GM23248 (cell line): ENCODE results near the gene SLC25A21. TPM values are rescaled to one million over a fixed set of nuclear protein-coding genes. Genes with fewer than 3 reads are reported as not detected.

ENCODE experiments used
- DNase-seq: peaks from one replicate; pipeline ENCODE4 v3.0.0-alpha.2; 2015
- H2AFZ ChIP-seq: fragments of 200-600 bp; sonication (generic); 2 replicates; pipeline ENCODE4 v1.6.1; 2016; ENCODE audit warnings: antibody characterized with exemption
- H3F3A ChIP-seq: fragments of 200-600 bp; sonication (generic); 2 replicates; pipeline ENCODE4 v1.6.1; 2016; ENCODE audit warnings: mild to moderate bottlenecking, antibody characterized with exemption, mixed run types; ENCODE audit not compliant: insufficient read depth
- H3K27ac ChIP-seq: fragments of 200-600 bp; sonication (generic); 2 replicates; pipeline ENCODE4 v1.5.1; 2016; ENCODE audit warnings: mild to moderate bottlenecking
- H3K27me3 ChIP-seq: fragments of 200-600 bp; sonication (generic); replicated peaks from 2 replicates; pipeline ENCODE4 v1.6.1; 2016; ENCODE audit warnings: mild to moderate bottlenecking; ENCODE audit not compliant: insufficient read depth
- H3K36me3 ChIP-seq: fragments of 200-600 bp; sonication (generic); 2 replicates; pipeline ENCODE4 v1.6.1; 2016; ENCODE audit warnings: low read depth, mild to moderate bottlenecking
- H3K4me1 ChIP-seq: fragments of 200-600 bp; sonication (generic); 2 replicates; pipeline ENCODE4 v1.6.1; 2016; ENCODE audit warnings: mild to moderate bottlenecking; ENCODE audit not compliant: insufficient read depth
- H3K4me2 ChIP-seq: fragments of 200-600 bp; sonication (generic); one replicate; pipeline ENCODE4 v1.6.1; 2016; ENCODE audit warnings: mild to moderate bottlenecking; ENCODE audit not compliant: unreplicated experiment
- H3K4me3 ChIP-seq: fragments of 200-600 bp; sonication (generic); 2 replicates; pipeline ENCODE4 v1.5.1; 2016; ENCODE audit warnings: mild to moderate bottlenecking
- H3K79me2 ChIP-seq: fragments of 200-600 bp; sonication (generic); 2 replicates; pipeline ENCODE4 v1.6.1; 2016; ENCODE audit warnings: mild to moderate bottlenecking; ENCODE audit not compliant: insufficient read depth
- H3K9ac ChIP-seq: fragments of 200-600 bp; sonication (generic); 2 replicates; pipeline ENCODE4 v1.6.1; 2016; ENCODE audit warnings: mild to moderate bottlenecking
- H3K9me2 ChIP-seq: fragments of 200-600 bp; sonication (generic); 2 replicates; pipeline ENCODE4 v1.6.1; 2016; ENCODE audit warnings: mixed run types, mild to moderate bottlenecking, moderate library complexity; ENCODE audit not compliant: insufficient read depth
- H3K9me3 ChIP-seq: fragments of 200-600 bp; sonication (generic); one replicate; pipeline ENCODE4 v1.6.1; 2017; ENCODE audit warnings: low read depth
- H4K20me1 ChIP-seq: fragments of 200-600 bp; sonication (generic); 2 replicates; pipeline ENCODE4 v1.6.0; 2016; ENCODE audit not compliant: insufficient read depth
- EZH2 ChIP-seq: fragments of 200-600 bp; sonication (generic); IDR thresholded peaks from 2 replicates; pipeline ENCODE4 v1.6.1; 2018; ENCODE audit warnings: antibody characterized with exemption, mild to moderate bottlenecking; ENCODE audit not compliant: insufficient read depth, poor library complexity, severe bottlenecking
- EZH2phosphoT487 ChIP-seq: fragments of 200-600 bp; sonication (generic); IDR thresholded peaks from 2 replicates; pipeline ENCODE4 v1.6.1; 2018; ENCODE audit warnings: antibody characterized with exemption, moderate library complexity, mild to moderate bottlenecking, low read depth; ENCODE audit not compliant: insufficient read depth
- WGBS, 2 experiments: methylation state at CpG; one replicate each; pipeline ENCODE4 v1.1.6; 2015 to 2017; ENCODE audit warnings: low lambda C conversion rate in 2 of 2, low coverage in 1 of 2; ENCODE audit errors: missing lambda C conversion rate in 2 of 2; 5-methylcytosine and 5-hydroxymethylcytosine counted together
- in situ Hi-C: fragments of 300-500 bp; cut with MboI; formaldehyde crosslinking; loops from 2 replicates; pipeline ENCODE4 v1.15.0; 2020
- polyA plus RNA-seq: library from polyadenylated mRNA; unstranded; fragments of >200 nt; fragmentation: Nextera tagmentation; extraction: Ambion mirVana; gene quantifications from 2 replicates; pipeline ENCODE4 v1.2.1, GENCODE V29; 2016
- total RNA-seq: library from RNA; depleted of rRNA; stranded (reverse); fragments of >200 nt; shearing (Covaris generic); gene quantifications from 2 replicates; pipeline ENCODE4 v1.2.3, GENCODE V29; 2014

Gene SLC25A21
- total and polyA plus RNA-seq, 2 experiments from 2014 or later = 0.26 TPM; not detected in 1

- no peaks in the 10 kb centered on the region for H3K9me2 ChIP-seq
- H3K79me2 ChIP-seq = no peaks in the 10 kb centered on the region
- peak; percentile 79 for DNase-seq
- peak overlapping the region; percentile 29; the same call in 1 of the 2 replicates for H3K9ac ChIP-seq
- peaks cover 4% of the 10 kb centered on the region for H3K9me3 ChIP-seq
- no peaks in the 10 kb centered on the region for H4K20me1 ChIP-seq
- TF ChIP-seq EZH2 = no peak
- no peak for TF ChIP-seq EZH2phosphoT487
- peaks cover 13% of the 10 kb centered on the region; the same call in 1 of the 2 replicates for H3K4me1 ChIP-seq
- no peak overlapping the region for H3K4me3 ChIP-seq
- in situ Hi-C loops = no loop called here
- H3K27me3 ChIP-seq = no peaks in the 10 kb centered on the region
- peak overlapping the region; percentile 35 for H3K4me2 ChIP-seq
- 33 to 36% methylated on average over 3 of the region's 3 CpGs for WGBS, 2 experiments
- peak overlapping the region; percentile 55 for H3K27ac ChIP-seq
- H2AFZ ChIP-seq = 0 out of 2 replicates have a peak overlapping the region, but pooled peaks have one; percentile 13
- no peaks in the 10 kb centered on the region for H3K36me3 ChIP-seq
- peaks cover 6% of the 10 kb centered on the region; the same call in 1 of the 2 replicates for H3F3A ChIP-seq
Measured at GRCh38 chr14:37056473-37056872, 115.9 kb downstream of the SLC25A21 start.

- DNase-seq = no peak
Measured at GRCh38 chr14:37054869-37055268, 117.5 kb downstream of the SLC25A21 start.

GRCh38 chr14:37054144-37054543, 118.3 kb downstream of the SLC25A21 start:
- H3K27me3 ChIP-seq = no peaks in the 10 kb centered on the region
- H3K4me1 ChIP-seq = peaks cover 13% of the 10 kb centered on the region; the same call in 1 of the 2 replicates
- no peaks in the 10 kb centered on the region for H3K36me3 ChIP-seq
- no peak overlapping the region for H3K9ac ChIP-seq
- TF ChIP-seq EZH2 = no peak
- TF ChIP-seq EZH2phosphoT487 = no peak
- H2AFZ ChIP-seq = no peak overlapping the region
- no peaks in the 10 kb centered on the region for H4K20me1 ChIP-seq
- no peak overlapping the region for H3K4me3 ChIP-seq
- H3K27ac ChIP-seq = no peak overlapping the region
- no peak for DNase-seq
- in situ Hi-C loops = no loop called here
- H3K9me2 ChIP-seq = no peaks in the 10 kb centered on the region
- peaks cover 4% of the 10 kb centered on the region for H3K9me3 ChIP-seq
- H3F3A ChIP-seq = peaks cover 6% of the 10 kb centered on the region; the same call in 1 of the 2 replicates
- no peak overlapping the region for H3K4me2 ChIP-seq
- H3K79me2 ChIP-seq = no peaks in the 10 kb centered on the region

More at GRCh38 chr14:37054869-37055268, 117.5 kb downstream of the SLC25A21 start:
- H3F3A ChIP-seq = peaks cover 6% of the 10 kb centered on the region; the same call in 1 of the 2 replicates
- in situ Hi-C loops = no loop called here
- no peak overlapping the region for H3K9ac ChIP-seq
- TF ChIP-seq EZH2phosphoT487 (no peak), EZH2 (no peak)
- no peaks in the 10 kb centered on the region for H3K79me2 ChIP-seq
- no peak overlapping the region for H3K27ac ChIP-seq
- H3K4me1 ChIP-seq = peaks cover 13% of the 10 kb centered on the region; the same call in 1 of the 2 replicates
- no peaks in the 10 kb centered on the region for H3K36me3 ChIP-seq
- peaks cover 4% of the 10 kb centered on the region for H3K9me3 ChIP-seq
- H3K9me2 ChIP-seq = no peaks in the 10 kb centered on the region
- no peak overlapping the region for H2AFZ ChIP-seq
- 88 to 98% methylated on average over 2 of the region's 2 CpGs for WGBS, 2 experiments
- no peaks in the 10 kb centered on the region for H3K27me3 ChIP-seq
- no peaks in the 10 kb centered on the region for H4K20me1 ChIP-seq
- no peak overlapping the region for H3K4me3 ChIP-seq
- no peak overlapping the region for H3K4me2 ChIP-seq

GRCh38 chr14:37051680-37052079, 120.7 kb downstream of the SLC25A21 start:
- WGBS, 2 experiments = 99 to 100% methylated on average over 5 of the region's 5 CpGs
- Histone ChIP-seq H3K9me3 (peaks cover 4% of the 10 kb centered on the region), H2AFZ (no peak overlapping the region), H3K27me3 (no peaks in the 10 kb centered on the region), H3K4me1 (peaks cover 24% of the 10 kb centered on the region), H3K4me3 (no peak overlapping the region), H3K4me2 (no peak overlapping the region), H3K79me2 (no peaks in the 10 kb centered on the region), H4K20me1 (no peaks in the 10 kb centered on the region), H3K36me3 (no peaks in the 10 kb centered on the region), H3F3A (peaks cover 9% of the 10 kb centered on the region; the same call in 1 of the 2 replicates), H3K9ac (no peak overlapping the region), H3K27ac (no peak overlapping the region), H3K9me2 (no peaks in the 10 kb centered on the region)
- in situ Hi-C loops = no loop called here
- TF ChIP-seq EZH2 = no peak
- TF ChIP-seq EZH2phosphoT487 = no peak
- no peak for DNase-seq

- no peaks in the 10 kb centered on the region for H3K9me2 ChIP-seq
Measured at GRCh38 chr14:37051153-37051552, 121.3 kb downstream of the SLC25A21 start.

More at GRCh38 chr14:37051153-37051552, 121.3 kb downstream of the SLC25A21 start:
- H3K9ac ChIP-seq = no peak overlapping the region
- H3K4me1 ChIP-seq = peaks cover 22% of the 10 kb centered on the region
- no peak overlapping the region for H2AFZ ChIP-seq
- H3K4me2 ChIP-seq = no peak overlapping the region
- H3K9me3 ChIP-seq = peaks cover 4% of the 10 kb centered on the region
- in situ Hi-C loops = no loop called here
- DNase-seq = peak; percentile 59
- 53 to 58% methylated on average over 2 of the region's 2 CpGs for WGBS, 2 experiments
- H3K4me3 ChIP-seq = no peak overlapping the region
- H3K27ac ChIP-seq = no peak overlapping the region
- 0 out of 2 replicates have a peak, but pooled peaks cover 7% of the 10 kb centered on the region for H3F3A ChIP-seq
- TF ChIP-seq EZH2phosphoT487 (no peak), EZH2 (no peak)
- H3K36me3 ChIP-seq = no peaks in the 10 kb centered on the region
- no peaks in the 10 kb centered on the region for H3K79me2 ChIP-seq
- no peaks in the 10 kb centered on the region for H3K27me3 ChIP-seq
- no peaks in the 10 kb centered on the region for H4K20me1 ChIP-seq
